MCF 10A (cell line): Measurements from ENCODE around the gene FFAR2. TPM values are rescaled to one million over a fixed set of nuclear protein-coding genes. Genes with fewer than 3 reads are reported as not detected.

Experiments
- BruUV-seq: library from RNA; stranded (reverse); fragments of 400-500 nt; replicated peaks from 2 replicates; lab custom pipeline; 2021; lab: Mats Ljungman, UMichigan
- CTCF ChIA-PET: fragments of 300-600 bp; sonication (Branson Sonifier 250); formaldehyde crosslinking; extraction: SDS; loops from one replicate; lab custom pipeline; 2021; ENCODE audit warnings: antibody characterized with exemption, inconsistent platforms; lab: Yijun Ruan, JAX
- POLR2A ChIA-PET: fragments of 300-600, 350-650 bp; sonication (Branson Sonifier 250); formaldehyde crosslinking; extraction: SDS; loops from one replicate; lab custom pipeline; 2020; ENCODE audit warnings: antibody characterized with exemption, inconsistent platforms; lab: Yijun Ruan, JAX
- DNase-seq: peaks from one replicate; pipeline ENCODE4 v3.0.0-alpha.2; 2018; ENCODE audit not compliant: unreplicated experiment
- H3K27ac Mint-ChIP-seq: one replicate; pipeline ENCODE4 v1.8.0; 2022; ENCODE audit warnings: mild to moderate bottlenecking, low read depth, mixed read lengths; ENCODE audit not compliant: unreplicated experiment
- H3K27me3 Mint-ChIP-seq: one replicate; pipeline ENCODE4 v1.8.0; 2022; ENCODE audit warnings: mixed read lengths; ENCODE audit not compliant: insufficient read depth, unreplicated experiment
- H3K36me3 Mint-ChIP-seq: one replicate; pipeline ENCODE4 v1.8.0; 2022; ENCODE audit warnings: mild to moderate bottlenecking, moderate library complexity, mixed read lengths; ENCODE audit not compliant: insufficient read depth, unreplicated experiment
- H3K4me1 Mint-ChIP-seq: one replicate; pipeline ENCODE4 v1.8.0; 2022; ENCODE audit warnings: mixed read lengths; ENCODE audit not compliant: insufficient read depth, unreplicated experiment
- H3K4me3 Mint-ChIP-seq: one replicate; pipeline ENCODE4 v1.8.0; 2022; ENCODE audit warnings: mild to moderate bottlenecking, moderate library complexity, mixed read lengths; ENCODE audit not compliant: unreplicated experiment
- H3K9me3 Mint-ChIP-seq: one replicate; pipeline ENCODE4 v1.8.0; 2022; ENCODE audit warnings: mixed read lengths; ENCODE audit not compliant: unreplicated experiment
- CTCF ChIP-seq: fragments of 200-600 bp; IDR thresholded peaks from one replicate; pipeline ENCODE4 v1.8.0; 2022; ENCODE audit warnings: antibody characterized with exemption, mild to moderate bottlenecking; ENCODE audit not compliant: unreplicated experiment
- intact Hi-C: fragments of 100-400 bp; cut with micrococcal nuclease; formaldehyde crosslinking; loops from 2 replicates; pipeline ENCODE4 v1.14.1; 2022
- total RNA-seq: library from RNA; stranded (reverse); gene quantifications from 2 replicates; pipeline ENCODE4 v1.2.3, GENCODE V29; 2022

Gene FFAR2
- total RNA-seq, 1 experiment from 2014 or later, result not detected

- Mint-ChIP-seq H3K27ac (no peak overlapping the region), H3K4me1 (no peaks in the 10 kb centered on the region), H3K9me3 (no peaks in the 10 kb centered on the region), H3K4me3 (no peak overlapping the region), H3K27me3 (peaks cover 42% of the 10 kb centered on the region), H3K36me3 (no peaks in the 10 kb centered on the region)
- ChIA-PET POLR2A (no interaction called here), CTCF (interaction anchor here (1.6 kb wide), 1 partner anchor 11 kb away, joined by 8 read pairs; no protein-coding TSS in a partner anchor)
- no peak for TF ChIP-seq CTCF
- no peak for DNase-seq
- BruUV-seq, result no TSS peak
- intact Hi-C loops, result no loop called here
Measured at GRCh38 chr19:35457173-35457572, 9.1 kb downstream of the FFAR2 start.

DNA sequence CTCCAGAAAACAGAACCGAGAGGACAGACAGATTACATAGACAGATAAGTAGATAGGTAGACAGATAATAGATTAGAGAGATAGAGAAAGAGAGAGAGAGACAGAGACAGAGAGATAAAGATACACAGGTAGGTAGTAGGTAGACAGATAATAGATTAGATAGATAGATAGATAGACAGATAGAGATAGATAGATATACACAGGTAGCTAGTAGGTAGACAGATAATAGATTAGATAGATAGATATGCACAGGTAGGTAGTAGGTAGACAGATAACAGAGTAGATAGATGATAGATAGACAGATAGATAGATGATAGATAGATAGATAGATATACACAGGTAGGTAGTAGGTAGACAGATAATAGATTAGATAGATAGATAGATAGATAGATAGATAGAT is 10.1 kb downstream of the FFAR2 start:
- no peaks in the 10 kb centered on the region for H3K9me3 Mint-ChIP-seq
- no peaks in the 10 kb centered on the region for H3K4me1 Mint-ChIP-seq
- no peak overlapping the region for H3K4me3 Mint-ChIP-seq
- no peak for TF ChIP-seq CTCF
- no TSS peak for BruUV-seq
- H3K27ac Mint-ChIP-seq, result no peak overlapping the region
- intact Hi-C loops, result no loop called here
- no peak for DNase-seq
- no peaks in the 10 kb centered on the region for H3K36me3 Mint-ChIP-seq
- peaks cover 42% of the 10 kb centered on the region for H3K27me3 Mint-ChIP-seq
- CTCF ChIA-PET, result interaction anchor here (1.0 to 1.6 kb wide), 2 partner anchors 10 to 37 kb away, joined by 3 to 8 read pairs; no protein-coding TSS in a partner anchor
- POLR2A ChIA-PET, result no interaction called here

DNA sequence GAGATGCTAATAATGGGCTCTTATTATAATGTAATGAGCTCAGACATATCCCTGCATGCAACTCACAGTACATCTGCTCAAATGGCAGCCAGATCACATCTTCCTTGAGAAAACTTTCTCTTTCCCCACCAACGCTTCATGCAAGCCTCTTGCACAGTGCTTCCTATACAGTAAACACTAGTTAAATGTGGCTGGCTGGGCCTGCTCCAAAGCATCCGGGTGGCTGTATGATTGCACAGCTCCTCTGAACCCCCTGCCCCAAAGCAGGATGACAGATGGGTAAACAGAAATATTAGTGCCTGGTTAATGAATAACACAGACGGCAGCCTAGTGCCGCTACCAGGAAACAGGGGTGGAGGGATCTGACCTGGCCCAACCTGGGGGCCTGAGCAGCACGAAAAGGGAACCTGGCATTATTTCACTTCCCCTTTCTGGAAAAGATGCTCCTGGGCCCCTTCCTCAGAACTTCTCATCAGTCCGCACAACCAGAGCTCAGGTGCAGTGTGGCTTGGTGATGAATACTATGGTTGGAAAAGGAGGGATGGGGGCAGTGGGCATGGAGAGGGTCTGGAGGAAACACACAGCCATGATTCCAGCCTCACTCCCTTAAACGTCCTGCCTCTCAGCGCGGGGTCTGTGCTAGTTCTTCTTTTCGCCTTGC is 10.8 kb downstream of the FFAR2 start:
- POLR2A ChIA-PET, result no interaction called here
- H3K4me3 Mint-ChIP-seq, result no peak overlapping the region
- CTCF ChIA-PET, result interaction anchor here (0.6 to 1.4 kb wide), 4 partner anchors 9 to 618 kb away, joined by 3 to 8 read pairs (median 4); no protein-coding TSS in a partner anchor
- no peaks in the 10 kb centered on the region for H3K4me1 Mint-ChIP-seq
- DNase-seq, result no peak
- intact Hi-C loops, result no loop called here
- BruUV-seq, result no TSS peak
- H3K27ac Mint-ChIP-seq, result no peak overlapping the region
- peaks cover 44% of the 10 kb centered on the region for H3K27me3 Mint-ChIP-seq
- no peaks in the 10 kb centered on the region for H3K9me3 Mint-ChIP-seq
- no peak for TF ChIP-seq CTCF
- no peaks in the 10 kb centered on the region for H3K36me3 Mint-ChIP-seq

DNA sequence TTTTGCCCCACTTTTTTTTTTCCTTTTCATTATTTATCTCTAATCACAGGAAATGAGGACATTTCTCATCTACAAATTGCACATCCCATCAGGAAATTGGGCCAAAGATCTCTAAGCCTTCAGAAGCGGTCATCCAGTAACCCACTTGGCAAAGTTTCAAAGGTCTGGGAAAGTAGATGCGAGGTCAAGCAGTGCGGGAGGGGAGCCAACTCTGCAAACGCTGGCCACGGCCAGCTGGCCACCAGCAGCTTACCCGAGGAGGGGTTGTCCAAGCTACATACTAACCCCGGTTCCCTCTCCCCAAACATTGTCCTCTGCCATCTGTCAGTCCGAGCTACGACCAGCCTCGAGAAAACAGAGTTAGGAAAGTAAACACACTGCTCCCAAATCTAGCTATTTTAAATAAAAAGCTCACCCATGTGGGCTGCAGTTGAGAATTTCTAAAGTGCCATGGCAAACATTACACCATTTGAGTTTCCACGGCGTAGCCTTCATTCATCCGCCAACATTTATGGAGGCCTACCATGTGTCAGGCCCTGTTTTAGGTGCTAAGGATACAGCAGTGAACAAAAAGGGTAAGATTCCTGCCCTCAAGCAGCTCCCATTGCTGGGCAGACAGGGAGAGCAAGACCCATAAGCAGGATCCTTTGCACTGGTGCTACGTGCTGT is 11.5 kb downstream of the FFAR2 start:
- DNase-seq, result no peak
- TF ChIP-seq CTCF, result no peak
- Mint-ChIP-seq H3K9me3 (no peaks in the 10 kb centered on the region), H3K4me3 (no peak overlapping the region), H3K36me3 (no peaks in the 10 kb centered on the region), H3K27ac (no peak overlapping the region), H3K27me3 (peaks cover 51% of the 10 kb centered on the region), H3K4me1 (no peaks in the 10 kb centered on the region)
- POLR2A ChIA-PET, result interaction anchor here (0.6 kb wide), 1 partner anchor 203 kb away, joined by 3 read pairs; no protein-coding TSS in a partner anchor
- intact Hi-C loops, result loop anchor here (10.0 kb wide), 1 partner anchor 315 kb away; the partner anchor contains the start of gene FXYD7
- BruUV-seq, result no TSS peak
- CTCF ChIA-PET, result interaction anchor here (0.6 to 1.4 kb wide), 5 partner anchors 9 to 619 kb away, joined by 3 to 8 read pairs (median 4); no protein-coding TSS in a partner anchor
